Measurements from ENCODE around the gene SDE2.
"Not testable (repeated sequence)": the region's sequence is repeated elsewhere in the genome, so short reads cannot be mapped to it uniquely, and the experiment has no call there.

The SDE2 gene

DNA sequence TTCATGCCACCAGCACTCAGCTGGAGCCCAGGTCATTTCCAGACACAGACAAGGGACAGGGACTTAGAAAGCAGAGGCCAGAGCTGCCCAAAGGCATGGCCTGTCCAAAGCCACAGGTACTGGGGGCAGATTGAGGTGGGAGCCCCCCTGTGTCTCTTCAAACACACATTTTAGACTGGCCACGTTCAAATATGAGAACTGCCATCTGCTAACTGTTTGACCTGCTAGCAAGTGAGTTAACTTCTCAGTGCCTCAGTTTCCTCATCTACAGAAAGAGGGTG is 57.3 kb downstream of the SDE2 start:
- DNase-seq (ENCODE audit: low read depth): no peak

DNA sequence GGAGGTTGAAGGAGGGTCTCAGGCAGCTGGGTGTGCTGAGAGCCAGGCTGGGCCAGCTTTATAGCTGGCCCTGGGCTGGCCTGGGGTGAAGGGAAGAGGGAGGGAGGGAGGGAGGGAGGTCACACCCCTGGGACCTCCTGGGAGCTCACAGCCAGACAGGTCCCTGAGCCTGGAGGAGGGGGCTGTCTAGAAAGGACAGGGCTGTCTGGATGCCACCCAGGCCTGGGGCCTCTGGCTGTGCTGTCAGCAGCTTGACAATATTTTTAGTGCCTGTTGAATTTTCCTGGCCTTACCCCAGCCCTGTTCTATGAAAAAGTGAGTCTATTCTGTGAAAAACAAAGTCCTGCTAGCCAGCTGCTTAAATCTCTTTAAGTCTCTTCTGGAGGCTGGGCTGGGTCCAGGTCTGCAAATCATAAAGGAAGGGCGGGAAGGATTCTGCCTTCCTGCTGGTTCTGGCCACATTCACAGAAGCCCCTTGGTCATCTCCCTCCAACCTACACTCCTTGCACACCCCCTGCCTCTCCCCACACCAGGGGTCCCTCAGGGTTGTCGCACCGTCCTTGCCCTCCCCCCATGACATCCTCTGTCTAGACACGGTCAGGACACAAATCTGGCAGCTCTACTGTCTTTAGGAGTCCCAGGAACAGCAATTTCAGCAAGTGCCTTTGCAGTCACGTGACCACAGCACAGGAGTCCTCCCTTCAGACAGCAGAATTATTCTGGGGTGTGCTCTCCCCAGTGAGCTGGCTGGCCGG is 57.8 kb downstream of the SDE2 start, which contains the start of gene LEFTY2:
Gene LEFTY2, minus strand, starts transcription at position 34 of the 755 bp plus-strand sequence. CDS start 80 bp downstream, outside the sequence.
- DNase-seq (ENCODE audit: low read depth): no peak

DNA sequence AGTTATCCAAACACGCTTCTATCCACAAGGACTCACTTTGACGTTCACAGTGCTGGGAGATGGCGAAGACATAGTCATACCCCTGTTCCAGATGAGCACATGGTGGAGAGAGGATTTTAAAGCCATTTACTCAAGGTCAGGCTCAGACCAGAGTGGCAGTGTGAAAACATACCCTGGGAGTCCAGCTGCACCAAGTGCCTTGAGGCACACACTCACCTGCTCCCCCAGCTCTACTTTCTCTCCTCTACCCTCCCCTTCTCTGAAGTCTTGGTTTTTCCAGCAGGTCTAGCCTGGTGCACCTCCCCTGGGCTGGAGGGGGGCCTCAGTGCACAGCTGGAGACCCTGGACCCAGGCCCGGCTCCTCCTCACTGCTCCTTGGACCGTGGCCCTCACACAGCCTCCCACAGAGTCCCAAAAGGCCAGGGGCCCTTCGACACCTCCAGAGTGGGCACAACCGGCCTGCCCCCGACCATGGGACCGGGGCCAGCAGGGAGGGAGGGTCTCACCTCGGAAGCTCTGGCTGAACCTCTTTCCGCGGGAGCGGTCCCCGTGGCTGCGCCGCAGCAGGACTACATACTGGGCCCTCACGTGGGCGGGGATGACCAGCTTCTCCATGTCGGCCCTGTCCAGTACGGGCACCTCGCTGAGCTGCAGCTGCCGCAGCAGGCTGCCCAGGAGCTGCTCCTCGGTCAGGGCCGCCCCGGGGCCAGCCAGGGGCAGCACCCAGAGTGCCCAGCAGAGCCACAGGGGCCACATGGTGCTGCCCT is 58.6 kb downstream of the SDE2 start:
- DNase-seq (ENCODE audit: low read depth): no peak

DNA sequence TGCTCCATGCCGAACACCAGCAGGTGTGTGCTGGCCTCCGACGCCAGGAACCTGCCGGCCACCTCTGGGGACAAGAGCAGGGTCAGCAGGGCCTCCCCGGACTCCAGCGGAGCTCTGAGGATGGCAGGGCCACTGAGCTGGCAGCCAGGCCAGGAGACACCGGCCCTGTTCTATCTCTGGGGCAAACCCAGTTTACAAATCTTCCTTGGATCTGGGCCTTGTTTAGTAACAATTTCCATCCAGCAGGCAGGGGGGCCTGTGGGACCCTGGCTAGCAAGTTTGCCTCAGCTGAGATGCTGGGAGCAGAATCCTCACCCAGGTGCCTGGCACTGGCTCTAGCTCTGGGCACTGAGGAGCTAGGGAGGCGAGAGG is 59.2 kb downstream of the SDE2 start:
- DNase-seq (ENCODE audit: low read depth): not testable (repeated sequence)

DNA sequence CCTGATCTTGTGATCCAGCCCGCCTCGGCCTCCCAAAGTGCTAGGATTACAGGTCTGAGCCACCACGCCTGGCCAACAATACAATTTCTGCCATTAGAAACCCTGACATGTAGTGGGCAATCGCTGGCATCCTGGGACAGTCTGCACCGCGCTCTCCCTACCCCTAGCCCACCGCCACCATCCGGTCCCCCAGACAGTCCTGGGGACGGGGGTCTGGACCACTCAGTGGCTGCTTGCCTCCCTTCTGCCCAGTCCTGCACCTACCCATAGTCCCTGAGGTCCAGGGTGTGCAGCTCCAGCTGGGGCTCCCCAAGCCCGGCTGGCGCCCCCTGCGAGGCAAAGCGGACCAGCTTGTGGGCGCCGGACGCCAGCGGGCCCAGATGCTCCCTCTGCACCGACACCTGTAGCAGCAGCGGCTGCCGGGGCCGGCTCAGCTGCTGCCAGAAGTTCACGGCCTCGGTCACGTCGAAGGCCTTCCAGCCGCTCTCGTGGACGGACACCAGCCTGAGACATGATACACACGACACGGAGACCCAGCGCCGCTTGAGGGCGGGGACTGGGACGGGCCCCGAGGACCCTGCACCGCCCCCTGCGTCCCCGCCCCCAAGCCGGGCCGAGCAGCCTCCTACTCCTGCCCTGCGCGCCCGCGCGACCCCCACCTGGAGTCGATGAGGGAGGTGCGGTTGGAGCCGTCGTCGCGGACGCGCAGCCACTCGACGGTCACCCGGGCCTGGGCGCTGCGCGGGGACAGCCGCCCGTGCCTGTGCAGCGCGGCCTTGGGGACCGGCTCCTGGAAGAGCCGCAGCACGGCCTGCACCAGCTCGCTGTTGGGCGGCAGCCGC is 59.8 kb downstream of the SDE2 start:
- DNase-seq (ENCODE audit: low read depth): not testable (repeated sequence)

DNA sequence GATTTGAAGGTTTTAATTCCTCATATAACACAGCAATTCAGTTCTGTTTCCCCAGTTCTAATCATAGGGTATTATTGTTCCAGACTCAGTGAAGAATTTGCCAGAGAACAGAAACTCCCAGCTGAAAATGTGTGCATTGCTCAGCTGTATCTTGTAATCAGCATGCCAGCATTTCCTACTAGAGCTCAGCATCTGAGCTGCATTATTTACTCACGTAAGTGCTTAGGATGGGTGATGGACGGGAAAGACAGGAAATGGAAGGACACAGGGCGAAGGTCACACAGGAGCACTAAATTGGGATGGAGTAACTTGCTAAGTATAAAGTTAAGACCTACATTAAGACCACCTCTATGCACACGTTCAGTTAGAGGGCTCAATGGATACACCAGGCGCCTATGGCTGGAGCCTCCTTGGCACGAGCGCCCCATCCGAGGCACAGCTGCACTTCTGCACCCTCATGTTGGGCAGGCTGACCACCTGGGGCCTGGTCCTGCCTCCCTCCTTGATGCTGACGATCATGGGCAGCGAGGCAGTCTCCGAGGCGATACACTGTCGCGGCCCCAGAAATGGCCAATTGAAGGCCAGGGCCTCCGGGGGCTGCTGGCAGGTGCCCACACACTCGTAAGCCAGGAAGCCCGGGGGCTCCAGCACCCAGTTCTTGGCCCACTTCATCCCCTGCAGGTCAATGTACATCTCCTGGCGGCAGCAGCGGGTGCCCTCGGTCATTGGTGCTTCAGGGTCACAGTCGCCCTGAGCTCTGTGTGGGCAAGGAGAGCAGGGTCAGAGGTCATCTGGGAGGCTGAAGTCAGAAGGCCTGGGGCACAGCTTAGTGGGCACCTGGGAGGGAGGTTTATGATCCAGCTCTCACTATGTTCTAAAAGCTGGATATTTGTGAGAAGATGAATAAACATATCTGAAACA is 61.8 kb downstream of the SDE2 start:
- DNase-seq (ENCODE audit: low read depth): no peak

DNA sequence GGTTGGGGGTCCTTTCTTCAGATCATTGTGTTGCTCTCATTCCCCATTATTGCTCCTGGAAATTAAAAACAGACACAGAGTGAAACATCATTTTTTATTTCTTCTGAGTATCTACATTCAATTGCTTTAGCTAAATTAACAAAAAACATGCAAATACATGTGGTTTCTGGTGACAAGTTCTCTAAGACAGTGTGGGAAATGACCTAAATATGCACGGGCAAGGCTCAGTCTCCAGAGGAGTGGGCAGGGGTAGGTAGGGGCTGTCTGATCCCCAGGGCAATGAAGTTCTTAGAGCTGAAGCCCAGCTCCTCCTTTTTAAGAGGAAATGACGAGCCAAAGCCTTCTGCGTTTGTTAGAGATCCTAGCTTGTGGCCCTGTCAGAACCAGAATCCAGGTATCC is 62.6 kb downstream of the SDE2 start:
- DNase-seq (ENCODE audit: low read depth): no peak

DNA sequence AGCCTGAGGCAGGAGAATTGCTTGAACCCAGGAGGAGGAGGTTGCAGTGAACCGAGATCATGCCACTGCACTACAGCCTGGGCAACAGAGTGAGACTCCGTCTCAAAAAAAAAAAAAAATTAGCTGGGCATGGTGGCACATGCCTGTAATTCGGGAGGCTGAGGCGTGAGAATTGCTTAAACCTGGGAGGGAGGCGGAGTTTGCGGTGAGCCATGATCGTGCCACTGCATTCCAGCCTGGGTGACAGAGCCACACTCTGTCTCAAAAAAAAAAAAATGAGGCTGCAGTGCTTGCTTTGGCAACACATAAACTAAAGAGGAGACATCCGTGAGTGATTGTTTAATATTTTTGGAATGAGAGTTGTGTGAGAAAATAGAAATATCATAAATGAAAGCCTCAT is 63.1 kb downstream of the SDE2 start:
- DNase-seq (ENCODE audit: low read depth): not testable (repeated sequence)

DNA sequence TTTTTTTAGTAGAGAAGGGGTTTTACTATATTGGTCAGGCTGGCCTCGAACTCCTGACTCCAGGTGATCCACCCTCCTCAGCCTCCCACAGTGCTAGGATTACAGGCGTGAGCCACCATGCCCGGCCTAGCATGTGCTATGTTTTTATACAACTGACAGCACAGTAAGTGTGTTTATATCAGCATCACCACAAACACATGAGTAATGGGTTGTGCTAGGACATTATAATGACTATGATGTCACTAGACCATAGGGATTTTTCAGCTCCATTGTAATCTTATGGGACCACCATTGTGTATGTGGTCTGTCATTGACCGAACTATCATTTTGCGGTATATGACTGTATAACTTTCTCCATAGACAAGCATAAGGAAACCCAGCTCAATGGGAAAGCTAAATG is 64.4 kb downstream of the SDE2 start:
- no peak for DNase-seq (ENCODE audit: low read depth)

DNA sequence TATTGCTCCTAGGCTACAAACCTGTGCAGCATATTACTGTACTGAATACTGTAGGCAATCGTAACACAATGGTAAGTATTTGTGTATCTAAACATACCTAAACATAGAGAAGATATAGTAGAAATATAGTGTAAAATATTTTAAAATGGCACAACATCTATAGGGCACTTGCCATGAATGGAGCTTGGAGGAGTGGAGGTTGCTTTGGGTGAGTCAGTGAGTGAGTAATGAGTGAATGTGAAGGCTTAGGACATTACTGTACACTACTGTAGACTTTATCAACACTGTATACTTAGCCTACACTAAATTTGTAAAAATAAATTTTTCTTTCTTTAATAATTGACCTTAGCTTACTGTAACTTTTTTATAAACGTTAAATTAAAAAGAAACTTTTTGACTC is 66.1 kb downstream of the SDE2 start:
- no peak for DNase-seq (ENCODE audit: low read depth)

Measured in activated T-cell treated with anti-CD3 and anti-CD28 coated beads for 1 hour (primary cell).